ENCODE results near the gene ATOH8. TPM values are rescaled to one million over a fixed set of nuclear protein-coding genes. Genes with fewer than 3 reads are reported as not detected.

Gene ATOH8
- total and polyA plus RNA-seq, 10 of the 15 experiments (the other 5 are each of a cell fraction or from before 2014, with no cell fraction given): 0.03 to 0.60 TPM; not detected in 8

- TF ChIP-seq MLLT1 (IDR thresholded peaks at IDR 0.05): peak; percentile 73; the same call in 1 of the 2 replicates
- TF ChIP-seq CREB1 (IDR thresholded peaks at IDR 0.05; ENCODE audit: low read depth): peak; percentile 56; the same call in 1 of the 2 replicates
- no peak for TF ChIP-seq ZNF217 (IDR thresholded peaks at IDR 0.05)
- TF ChIP-seq ZBTB33 (IDR thresholded peaks at IDR 0.05): no peak
- no peak; the same call in 1 of the 2 replicates for TF ChIP-seq NR2F1 (conservative IDR thresholded peaks at IDR 0.05)
- TF ChIP-seq STAT1 (conservative IDR thresholded peaks at IDR 0.05): no peak
- TF ChIP-seq ATF3 (IDR thresholded peaks at IDR 0.05; ENCODE audit: borderline replicate concordance, extremely low read depth, low read depth, low read length): no peak
- no peak for TF ChIP-seq EZH2 (IDR thresholded peaks at IDR 0.05; ENCODE audit: borderline replicate concordance, control insufficient read depth, low read depth, low read length)
- no peak for TF ChIP-seq CHD1 (IDR thresholded peaks at IDR 0.05; ENCODE audit: low read depth, low read length)
- no peak for TF ChIP-seq NR2C1 (IDR thresholded peaks at IDR 0.05)
- TF ChIP-seq IKZF2 (IDR thresholded peaks at IDR 0.05): peak; percentile 93 to 94
- no peak for TF ChIP-seq MYC (IDR thresholded peaks at IDR 0.05; ENCODE audit: insufficient read depth, insufficient read length, insufficient replicate concordance, low read length, severe bottlenecking)
- no peak for TF ChIP-seq STAT3 (IDR thresholded peaks at IDR 0.05; ENCODE audit: low read depth, low read length)
- no peak; the same call in 1 of the 2 replicates for TF ChIP-seq PKNOX1 (IDR thresholded peaks at IDR 0.05)
- peak; percentile 72; the same call in 1 of the 2 replicates for TF ChIP-seq BACH1 (IDR thresholded peaks at IDR 0.05; ENCODE audit: borderline replicate concordance)
- TF ChIP-seq ZSCAN29 (IDR thresholded peaks at IDR 0.05): no peak
- no peak for TF ChIP-seq CBX3 (IDR thresholded peaks at IDR 0.05; ENCODE audit: borderline replicate concordance, low read depth)
- TF ChIP-seq CBFB (IDR thresholded peaks at IDR 0.05; ENCODE audit: low read depth): no peak
- TF ChIP-seq HDGF (IDR thresholded peaks at IDR 0.05): no peak
- no peak for TF ChIP-seq KAT2A (conservative IDR thresholded peaks at IDR 0.05; ENCODE audit: control insufficient read depth, low read depth, low read length)
- TF ChIP-seq SUPT20H (IDR thresholded peaks at IDR 0.05; ENCODE audit: borderline replicate concordance, control insufficient read depth, low read depth, low read length): no peak
- TF ChIP-seq IRF5 (IDR thresholded peaks at IDR 0.05; ENCODE audit: borderline replicate concordance): peak; percentile 44; the same call in 1 of the 2 replicates
- TF ChIP-seq ZNF384 (IDR thresholded peaks at IDR 0.05; ENCODE audit: borderline replicate concordance, low read depth, low read length): peak; percentile 55
- no peak for TF ChIP-seq HDAC2 (IDR thresholded peaks at IDR 0.05)
- no peak for TF ChIP-seq FOXK2 (IDR thresholded peaks at IDR 0.05)
Measured at GRCh38 chr2:85704800-85705679, 48.8 kb upstream of the ATOH8 start (continued).
